Sigmoid colon (tissue), 7 donors: ENCODE results near the gene BST1. TPM values are rescaled to one million over a fixed set of nuclear protein-coding genes. Genes with fewer than 3 reads are reported as not detected.

Experiments used
- DNase-seq: peaks from one replicate; pipeline ENCODE4 v3.0.0-alpha.2; 2019
- H3K27ac ChIP-seq, 4 donors: fragments of 200-600 bp; sonication (generic); one replicate each; pipeline ENCODE4 v1.5.1; 2016 to 2019; ENCODE audit warnings: mild to moderate bottlenecking in 1 of 4
- H3K27me3 ChIP-seq, 3 donors: fragments of 200-600 bp; sonication (generic); one replicate each; pipeline ENCODE4 v1.5.1; 2019; ENCODE audit warnings: mild to moderate bottlenecking in 1 of 3
- H3K36me3 ChIP-seq, 4 donors: fragments of 200-600 bp; sonication (generic); one replicate each; pipeline ENCODE4 v1.5.1; 2016 to 2019
- H3K4me1 ChIP-seq, 4 donors: fragments of 200-600 bp; sonication (generic); one replicate each; pipeline ENCODE4 v1.5.1; 2017 to 2019
- H3K4me3 ChIP-seq, 4 donors: fragments of 200-600 bp; sonication (generic); one replicate each; pipeline ENCODE4 v1.5.1; 2017 to 2019; ENCODE audit warnings: mild to moderate bottlenecking in 2 of 4, moderate library complexity in 1 of 4
- H3K9me3 ChIP-seq, 4 donors: fragments of 200-600 bp in 3 of 4; sonication (generic) in 3 of 4; one replicate each; pipeline versions ENCODE4 v1.5.1 to v1.6.1; 2013 to 2019
- EP300 ChIP-seq, 4 donors: sonication (generic); formaldehyde crosslinking; IDR thresholded peaks; one replicate each; pipeline ENCODE4 v1.6.1; 2017; ENCODE audit warnings: antibody characterized with exemption in 4 of 4
- POLR2A ChIP-seq, 2 donors: fragments of 450-650 bp; IDR thresholded peaks; one replicate each; pipeline ENCODE4 v1.6.1; 2016; ENCODE audit warnings: antibody characterized with exemption in 2 of 2, mild to moderate bottlenecking in 2 of 2, moderate library complexity in 2 of 2
- POLR2AphosphoS5 ChIP-seq, 4 donors: sonication (generic); formaldehyde crosslinking; IDR thresholded peaks; one replicate each; pipeline ENCODE4 v1.6.1; 2017; ENCODE audit warnings: antibody characterized with exemption in 4 of 4
- WGBS, 2 donors: extraction: QIAGEN DNeasy Blood & Tissue Kit; methylation state at CpG; one replicate each; pipeline ENCODE4 v1.1.7; 2013; 5-methylcytosine and 5-hydroxymethylcytosine counted together
- intact Hi-C: fragments of 100-400 bp; cut with DNase I; formaldehyde crosslinking; loops from one replicate; pipeline ENCODE4 v1.15.1; 2023
- polyA plus RNA-seq, 3 donors: library from polyadenylated mRNA; stranded (reverse); fragments of 200-250 nt; gene quantifications; one replicate each; pipeline ENCODE4 v1.2.3, GENCODE V29; 2013
- total RNA-seq, 4 donors: library from RNA; depleted of rRNA; stranded (reverse); fragments of >200 nt; gene quantifications; one replicate each; pipeline ENCODE4 v1.1.0, GENCODE V29; 2016
- TF ChIP-seq, protein P1 (sequence below), 4 experiments: fragments of 450-650 bp in 3 of 4; fragments of 200-600 bp in 1 of 4; IDR thresholded peaks; one replicate each; pipeline ENCODE4 v1.5.1; 2016 to 2019; ENCODE audit warnings: antibody characterized with exemption in 4 of 4, mild to moderate bottlenecking in 3 of 4, moderate library complexity in 2 of 4
- donor health status: healthy with polysubstance abuse.
- donor health status: Bipolar disorder and iron deficiency.
- donor health status: healthy.

BST1 gene
- 10 to 100 TPM in 1 of 4 donors, 1 to 10 TPM in 3; 5.3 to 11.8 (median 6.6) TPM for total RNA-seq
- polyA plus RNA-seq, result 1 to 10 TPM; 4.8 to 7.4 (median 5.3) TPM

DNA sequence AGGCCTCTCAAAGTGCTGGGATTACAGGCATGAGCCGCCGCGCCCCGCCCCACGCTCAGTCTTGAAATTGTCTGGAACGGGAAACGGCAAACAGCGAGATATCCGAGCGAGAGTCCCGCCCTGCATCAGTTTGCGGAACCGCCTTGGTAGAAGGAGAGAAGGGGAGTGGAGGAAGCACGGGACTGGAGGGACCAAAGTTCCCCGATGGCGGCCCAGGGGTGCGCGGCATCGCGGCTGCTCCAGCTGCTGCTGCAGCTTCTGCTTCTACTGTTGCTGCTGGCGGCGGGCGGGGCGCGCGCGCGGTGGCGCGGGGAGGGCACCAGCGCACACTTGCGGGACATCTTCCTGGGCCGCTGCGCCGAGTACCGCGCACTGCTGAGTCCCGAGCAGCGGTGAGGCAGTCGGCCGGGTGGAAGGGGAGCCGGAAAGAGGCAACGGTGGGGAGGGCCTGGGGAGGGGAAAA, at the start of gene BST1:
Gene BST1 (plus strand): TSS at position 125 of the 463 bp plus-strand sequence. CDS start 80 bp downstream, at position 205.
- no peaks in the 10 kb centered on the region for H3K36me3 ChIP-seq
- DNase-seq, result peak; percentile 82
- TF ChIP-seq, protein P1, sequence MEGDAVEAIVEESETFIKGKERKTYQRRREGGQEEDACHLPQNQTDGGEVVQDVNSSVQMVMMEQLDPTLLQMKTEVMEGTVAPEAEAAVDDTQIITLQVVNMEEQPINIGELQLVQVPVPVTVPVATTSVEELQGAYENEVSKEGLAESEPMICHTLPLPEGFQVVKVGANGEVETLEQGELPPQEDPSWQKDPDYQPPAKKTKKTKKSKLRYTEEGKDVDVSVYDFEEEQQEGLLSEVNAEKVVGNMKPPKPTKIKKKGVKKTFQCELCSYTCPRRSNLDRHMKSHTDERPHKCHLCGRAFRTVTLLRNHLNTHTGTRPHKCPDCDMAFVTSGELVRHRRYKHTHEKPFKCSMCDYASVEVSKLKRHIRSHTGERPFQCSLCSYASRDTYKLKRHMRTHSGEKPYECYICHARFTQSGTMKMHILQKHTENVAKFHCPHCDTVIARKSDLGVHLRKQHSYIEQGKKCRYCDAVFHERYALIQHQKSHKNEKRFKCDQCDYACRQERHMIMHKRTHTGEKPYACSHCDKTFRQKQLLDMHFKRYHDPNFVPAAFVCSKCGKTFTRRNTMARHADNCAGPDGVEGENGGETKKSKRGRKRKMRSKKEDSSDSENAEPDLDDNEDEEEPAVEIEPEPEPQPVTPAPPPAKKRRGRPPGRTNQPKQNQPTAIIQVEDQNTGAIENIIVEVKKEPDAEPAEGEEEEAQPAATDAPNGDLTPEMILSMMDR (IDR thresholded peaks at IDR 0.05), result no peak
- no peak for TF ChIP-seq POLR2A (IDR thresholded peaks at IDR 0.05)
- TF ChIP-seq EP300 (IDR thresholded peaks at IDR 0.05), result no peak
- TF ChIP-seq POLR2AphosphoS5 (IDR thresholded peaks at IDR 0.05), result no peak
- peaks cover 0 to 7% (median 6%) of the 10 kb centered on the region in 4 donors for H3K4me1 ChIP-seq
- H3K4me3 ChIP-seq, result peak within 1 kb of the TSS; percentile 48 to 58 (median 52)
- H3K9me3 ChIP-seq, result no peaks in the 10 kb centered on the region
- H3K27me3 ChIP-seq, result no peaks in the 10 kb centered on the region
- H3K27ac ChIP-seq, result peak within 1 kb of the TSS; percentile 22 to 69 (median 62)
- intact Hi-C loops, result no loop called here
- WGBS, 2 donors, result 6 to 12% methylated on average over 43 of the region's 43 CpGs

- H3K9me3 ChIP-seq, result no peaks in the 10 kb centered on the region
- H3K4me3 ChIP-seq, result peak overlapping the region; percentile 74 to 90 (median 82)
- no peak for TF ChIP-seq POLR2AphosphoS5 (IDR thresholded peaks at IDR 0.05)
- TF ChIP-seq, protein P1 (IDR thresholded peaks at IDR 0.05), result no peak
- no peak for TF ChIP-seq EP300 (IDR thresholded peaks at IDR 0.05)
- TF ChIP-seq POLR2A (IDR thresholded peaks at IDR 0.05), result no peak
- peak overlapping the region; percentile 94 to 99 (median 96) for H3K27ac ChIP-seq
- H3K27me3 ChIP-seq, result no peaks in the 10 kb centered on the region
- H3K36me3 ChIP-seq, result no peaks in the 10 kb centered on the region
- intact Hi-C loops, result loop anchor here (2.0 to 5.0 kb wide), 2 partner anchors 175 to 421 kb away; no protein-coding TSS in a partner anchor
- no peak for DNase-seq
- peaks cover 0 to 62% (median 58%) of the 10 kb centered on the region in 4 donors for H3K4me1 ChIP-seq
- WGBS, 2 donors, result 6 to 18% methylated on average over 4 of the region's 4 CpGs
These were observed 49.4 kb upstream of the BST1 start for GRCh38 chr4:15653420-15653819.

- H3K4me1 ChIP-seq, result peaks cover 0 to 56% (median 52%) of the 10 kb centered on the region in 4 donors
- peak overlapping the region; percentile 94 to 99 (median 96) for H3K27ac ChIP-seq
- peak overlapping the region; percentile 74 to 90 (median 82) for H3K4me3 ChIP-seq
- no peaks in the 10 kb centered on the region for H3K9me3 ChIP-seq
- TF ChIP-seq, protein P1 (IDR thresholded peaks at IDR 0.05), result no peak
- TF ChIP-seq POLR2AphosphoS5 (IDR thresholded peaks at IDR 0.05), result peak in 1 of 4 donors; percentile 18
- intact Hi-C loops, result loop anchor here (2.0 to 5.0 kb wide), 4 partner anchors 29 to 573 kb away; partner anchors contain the start of gene TAPT1
- no peak for DNase-seq
- 4% methylated on average over 7 of the region's 7 CpGs for WGBS, 2 donors
- H3K27me3 ChIP-seq, result no peaks in the 10 kb centered on the region
- H3K36me3 ChIP-seq, result no peaks in the 10 kb centered on the region
These were observed 48.8 kb upstream of the BST1 start for GRCh38 chr4:15653864-15654592.

DNA sequence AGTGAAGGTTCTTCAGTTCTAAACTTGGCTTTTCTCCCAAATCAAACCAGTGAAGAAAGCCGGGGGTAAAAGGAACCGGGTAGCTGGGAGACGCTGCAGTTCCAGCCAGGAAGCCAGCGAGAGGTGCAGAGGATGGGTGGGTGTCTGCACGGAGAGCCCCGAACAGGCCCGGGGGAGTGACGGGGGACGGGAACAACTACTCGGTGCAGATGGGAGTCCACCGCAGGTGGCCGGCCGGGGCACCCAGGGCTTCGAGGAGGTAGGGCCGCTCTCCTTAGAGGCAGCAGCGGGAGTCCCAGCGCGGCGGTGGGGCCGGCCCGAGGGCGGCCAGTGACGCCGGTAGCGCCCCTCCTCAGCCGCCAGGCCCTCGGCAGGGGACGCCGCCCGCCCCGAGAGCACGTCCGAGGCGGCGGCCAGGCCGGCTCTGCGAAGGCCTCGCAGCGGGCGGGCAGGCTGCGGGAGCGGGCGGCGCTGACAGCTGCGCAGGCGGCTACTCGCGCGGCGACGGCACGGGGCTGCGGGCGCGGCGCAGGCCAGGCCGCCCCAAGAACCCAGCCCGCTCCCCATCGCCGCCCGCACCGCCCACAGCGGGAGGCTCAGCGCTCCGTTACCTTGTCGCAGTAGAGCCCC, 48.2 kb upstream of the BST1 start:
- intact Hi-C loops, result loop anchor here (1.0 to 5.0 kb wide), 4 partner anchors 28 to 652 kb away; partner anchors contain the start of genes CPEB2 and TAPT1
- H3K4me3 ChIP-seq, result peak overlapping the region; percentile 74 to 90 (median 82)
- DNase-seq, result peak; percentile 79
- peaks cover 0 to 49% (median 47%) of the 10 kb centered on the region in 4 donors for H3K4me1 ChIP-seq
- H3K27ac ChIP-seq, result peak overlapping the region; percentile 94 to 99 (median 96)
- H3K36me3 ChIP-seq, result no peaks in the 10 kb centered on the region
- H3K27me3 ChIP-seq, result no peaks in the 10 kb centered on the region
- 0 to 1% methylated on average over 66 of the region's 66 CpGs for WGBS, 2 donors
- TF ChIP-seq POLR2AphosphoS5 (IDR thresholded peaks at IDR 0.05), result peak in 3 of 4 donors; percentile 26 to 66 (median 34)
- TF ChIP-seq POLR2A (IDR thresholded peaks at IDR 0.05), result peak in 1 of 2 donors; percentile 39
- TF ChIP-seq, protein P1 (IDR thresholded peaks at IDR 0.05), result no peak
- no peak for TF ChIP-seq EP300 (IDR thresholded peaks at IDR 0.05)
- H3K9me3 ChIP-seq, result no peaks in the 10 kb centered on the region
